SK-N-SH treated with all-trans-retinoic acid at 6 μM for 48 hours (cell line): ENCODE results near the gene FSIP1.

ENCODE experiments used
- ATAC-seq: fragments of 200-7000 bp; cut with Tn5 transposase; 3 replicates; pipeline ENCODE4 v1.9.1; 2020; ENCODE audit warnings: mild to moderate bottlenecking, moderate library complexity
- ARNTL ChIP-seq: fragments of 450-650 bp; formaldehyde crosslinking; IDR thresholded peaks from 2 replicates; pipeline ENCODE4 v1.5.0; 2020; ENCODE audit warnings: low read depth, mild to moderate bottlenecking, moderate library complexity, borderline replicate concordance
- BACH2 ChIP-seq: fragments of 250-450 bp; sonication (Bioruptor Pico); IDR thresholded peaks from 2 replicates; pipeline ENCODE4 v1.9.0; 2021; ENCODE audit warnings: mild to moderate bottlenecking, borderline replicate concordance
- CSDC2 ChIP-seq: fragments of 250-450 bp; sonication (Bioruptor Pico); IDR thresholded peaks from 2 replicates; pipeline ENCODE4 v1.5.0; 2020; ENCODE audit warnings: mild to moderate bottlenecking, moderate library complexity
- CSRNP3 ChIP-seq: fragments of 250-450 bp; sonication (Bioruptor Pico); IDR thresholded peaks from 2 replicates; pipeline ENCODE4 v1.5.1; 2021; ENCODE audit warnings: mild to moderate bottlenecking, moderate library complexity
- ESRRG ChIP-seq: fragments of 250-450 bp; sonication (Bioruptor Pico); IDR thresholded peaks from 2 replicates; pipeline ENCODE4 v1.6.1; 2021; ENCODE audit warnings: mild to moderate bottlenecking
- GLIS3 ChIP-seq: fragments of 250-450 bp; sonication (Bioruptor Pico); IDR thresholded peaks from 2 replicates; pipeline ENCODE4 v1.5.0; 2020; ENCODE audit warnings: mild to moderate bottlenecking, moderate library complexity
- ISL1 ChIP-seq: fragments of 250-450 bp; sonication (Bioruptor Pico); IDR thresholded peaks from 2 replicates; pipeline ENCODE4 v2.1.2; 2022; ENCODE audit warnings: mild to moderate bottlenecking, moderate library complexity
- OSR1 ChIP-seq: fragments of 250-450 bp; sonication (Bioruptor Pico); IDR thresholded peaks from 2 replicates; pipeline ENCODE4 v1.8.0; 2022; ENCODE audit warnings: moderate library complexity, mild to moderate bottlenecking, inconsistent platforms
- PATZ1 ChIP-seq: fragments of 250-450 bp; sonication (Bioruptor Pico); IDR thresholded peaks from 2 replicates; pipeline ENCODE4 v1.8.0; 2020; ENCODE audit warnings: mild to moderate bottlenecking, moderate library complexity, borderline replicate concordance
- PPARA ChIP-seq: fragments of 250-450 bp; sonication (Bioruptor Pico); IDR thresholded peaks from 2 replicates; pipeline ENCODE4 v1.5.0; 2020; ENCODE audit warnings: mild to moderate bottlenecking, borderline replicate concordance
- RARB ChIP-seq: fragments of 250-450 bp; sonication (Bioruptor Pico); IDR thresholded peaks from 2 replicates; pipeline ENCODE4 v1.8.0; 2021; ENCODE audit warnings: mild to moderate bottlenecking, moderate library complexity
- SNAI2 ChIP-seq: fragments of 250-450 bp; sonication (Bioruptor Pico); IDR thresholded peaks from 2 replicates; pipeline ENCODE4 v1.5.0; 2020; ENCODE audit warnings: mild to moderate bottlenecking, moderate library complexity
- TCF4 ChIP-seq: fragments of 250-450 bp; sonication (Bioruptor Pico); IDR thresholded peaks from 2 replicates; pipeline ENCODE4 v1.8.0; 2021; ENCODE audit warnings: mild to moderate bottlenecking, moderate library complexity, borderline replicate concordance
- TOX ChIP-seq: fragments of 250-450 bp; sonication (Bioruptor Pico); IDR thresholded peaks from 2 replicates; pipeline ENCODE4 v1.8.0; 2021; ENCODE audit warnings: mild to moderate bottlenecking, moderate library complexity, borderline replicate concordance
- ZC3H10 ChIP-seq: fragments of 250-450 bp; sonication (Bioruptor Pico); IDR thresholded peaks from 2 replicates; pipeline ENCODE4 v1.5.1; 2021; ENCODE audit warnings: mild to moderate bottlenecking, moderate library complexity
- ZFP3 ChIP-seq: fragments of 250-450 bp; sonication (Bioruptor Pico); IDR thresholded peaks from 2 replicates; pipeline ENCODE4 v1.5.0; 2020; ENCODE audit warnings: mild to moderate bottlenecking, moderate library complexity
- ZFP30 ChIP-seq: fragments of 450-650 bp; formaldehyde crosslinking; IDR thresholded peaks from 2 replicates; pipeline ENCODE4 v1.5.0; 2022; ENCODE audit warnings: mild to moderate bottlenecking, moderate library complexity
- ZNF565 ChIP-seq: fragments of 450-650 bp; formaldehyde crosslinking; conservative IDR thresholded peaks from 2 replicates; pipeline ENCODE4 v1.5.0; 2020; ENCODE audit warnings: low read depth, mild to moderate bottlenecking, moderate library complexity
- ZNF70 ChIP-seq: fragments of 450-650 bp; formaldehyde crosslinking; IDR thresholded peaks from 2 replicates; pipeline ENCODE4 v1.5.0; 2020; ENCODE audit warnings: mild to moderate bottlenecking, moderate library complexity
- ZNF8 ChIP-seq: fragments of 450-650 bp; formaldehyde crosslinking; IDR thresholded peaks from 2 replicates; pipeline ENCODE4 v1.5.0; 2020; ENCODE audit warnings: mild to moderate bottlenecking, moderate library complexity
- TF ChIP-seq, protein P1 (sequence below): fragments of 250-450 bp; sonication (Bioruptor Pico); IDR thresholded peaks from 2 replicates; pipeline ENCODE4 v1.5.0; 2020; ENCODE audit warnings: mild to moderate bottlenecking, moderate library complexity
- TF ChIP-seq, protein P2 (sequence below): fragments of 250-450 bp; sonication (Bioruptor Pico); IDR thresholded peaks from 2 replicates; pipeline ENCODE4 v1.8.0; 2021; ENCODE audit warnings: low read depth, mild to moderate bottlenecking, moderate library complexity, borderline replicate concordance

The FSIP1 gene

GRCh38 chr15:39638041-39638440 is 144.6 kb downstream of the FSIP1 start:
- TF ChIP-seq GLIS3 (CRISPR knock-in tag) (no peak), BACH2 (CRISPR knock-in tag) (no peak), CSRNP3 (no peak), ZNF565 (no peak), OSR1 (CRISPR knock-in tag) (no peak), ISL1 (no peak), TCF4 (CRISPR knock-in tag) (no peak), CSDC2 (no peak), ZNF8 (CRISPR knock-in tag) (no peak)
- TF ChIP-seq, protein P1, sequence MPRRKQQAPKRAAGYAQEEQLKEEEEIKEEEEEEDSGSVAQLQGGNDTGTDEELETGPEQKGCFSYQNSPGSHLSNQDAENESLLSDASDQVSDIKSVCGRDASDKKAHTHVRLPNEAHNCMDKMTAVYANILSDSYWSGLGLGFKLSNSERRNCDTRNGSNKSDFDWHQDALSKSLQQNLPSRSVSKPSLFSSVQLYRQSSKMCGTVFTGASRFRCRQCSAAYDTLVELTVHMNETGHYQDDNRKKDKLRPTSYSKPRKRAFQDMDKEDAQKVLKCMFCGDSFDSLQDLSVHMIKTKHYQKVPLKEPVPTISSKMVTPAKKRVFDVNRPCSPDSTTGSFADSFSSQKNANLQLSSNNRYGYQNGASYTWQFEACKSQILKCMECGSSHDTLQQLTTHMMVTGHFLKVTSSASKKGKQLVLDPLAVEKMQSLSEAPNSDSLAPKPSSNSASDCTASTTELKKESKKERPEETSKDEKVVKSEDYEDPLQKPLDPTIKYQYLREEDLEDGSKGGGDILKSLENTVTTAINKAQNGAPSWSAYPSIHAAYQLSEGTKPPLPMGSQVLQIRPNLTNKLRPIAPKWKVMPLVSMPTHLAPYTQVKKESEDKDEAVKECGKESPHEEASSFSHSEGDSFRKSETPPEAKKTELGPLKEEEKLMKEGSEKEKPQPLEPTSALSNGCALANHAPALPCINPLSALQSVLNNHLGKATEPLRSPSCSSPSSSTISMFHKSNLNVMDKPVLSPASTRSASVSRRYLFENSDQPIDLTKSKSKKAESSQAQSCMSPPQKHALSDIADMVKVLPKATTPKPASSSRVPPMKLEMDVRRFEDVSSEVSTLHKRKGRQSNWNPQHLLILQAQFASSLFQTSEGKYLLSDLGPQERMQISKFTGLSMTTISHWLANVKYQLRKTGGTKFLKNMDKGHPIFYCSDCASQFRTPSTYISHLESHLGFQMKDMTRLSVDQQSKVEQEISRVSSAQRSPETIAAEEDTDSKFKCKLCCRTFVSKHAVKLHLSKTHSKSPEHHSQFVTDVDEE (CRISPR knock-in tag) = no peak
- TF ChIP-seq, protein P2, sequence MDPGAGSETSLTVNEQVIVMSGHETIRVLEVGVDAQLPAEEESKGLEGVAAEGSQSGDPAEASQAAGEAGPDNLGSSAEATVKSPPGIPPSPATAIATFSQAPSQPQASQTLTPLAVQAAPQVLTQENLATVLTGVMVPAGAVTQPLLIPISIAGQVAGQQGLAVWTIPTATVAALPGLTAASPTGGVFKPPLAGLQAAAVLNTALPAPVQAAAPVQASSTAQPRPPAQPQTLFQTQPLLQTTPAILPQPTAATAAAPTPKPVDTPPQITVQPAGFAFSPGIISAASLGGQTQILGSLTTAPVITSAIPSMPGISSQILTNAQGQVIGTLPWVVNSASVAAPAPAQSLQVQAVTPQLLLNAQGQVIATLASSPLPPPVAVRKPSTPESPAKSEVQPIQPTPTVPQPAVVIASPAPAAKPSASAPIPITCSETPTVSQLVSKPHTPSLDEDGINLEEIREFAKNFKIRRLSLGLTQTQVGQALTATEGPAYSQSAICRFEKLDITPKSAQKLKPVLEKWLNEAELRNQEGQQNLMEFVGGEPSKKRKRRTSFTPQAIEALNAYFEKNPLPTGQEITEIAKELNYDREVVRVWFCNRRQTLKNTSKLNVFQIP (CRISPR knock-in tag) = no peak
- no peak for ATAC-seq

DNA sequence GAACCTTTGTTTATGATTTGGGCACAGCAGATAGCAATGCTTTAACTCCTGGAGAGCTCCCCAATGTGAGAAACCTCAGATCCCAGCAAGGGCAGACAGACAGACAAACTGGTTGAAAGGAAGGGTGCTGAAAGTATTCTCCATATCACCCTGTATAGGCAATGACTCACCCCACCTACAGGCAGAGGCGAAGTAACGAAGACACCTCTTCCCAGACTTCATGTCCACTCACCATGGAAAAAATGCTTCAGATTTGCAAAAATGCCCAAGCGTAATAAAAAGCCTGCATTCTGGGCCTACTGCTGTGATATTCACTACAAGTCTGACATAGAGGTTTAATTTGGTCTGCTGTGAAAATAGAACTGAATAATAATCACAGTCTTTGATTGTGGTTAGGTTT is 151.3 kb downstream of the FSIP1 start:
- ATAC-seq = no peak
- TF ChIP-seq, protein P1 (CRISPR knock-in tag) = no peak
- no peak for TF ChIP-seq GLIS3 (CRISPR knock-in tag)
- TF ChIP-seq CSRNP3 = no peak
- TF ChIP-seq ISL1 = no peak

DNA sequence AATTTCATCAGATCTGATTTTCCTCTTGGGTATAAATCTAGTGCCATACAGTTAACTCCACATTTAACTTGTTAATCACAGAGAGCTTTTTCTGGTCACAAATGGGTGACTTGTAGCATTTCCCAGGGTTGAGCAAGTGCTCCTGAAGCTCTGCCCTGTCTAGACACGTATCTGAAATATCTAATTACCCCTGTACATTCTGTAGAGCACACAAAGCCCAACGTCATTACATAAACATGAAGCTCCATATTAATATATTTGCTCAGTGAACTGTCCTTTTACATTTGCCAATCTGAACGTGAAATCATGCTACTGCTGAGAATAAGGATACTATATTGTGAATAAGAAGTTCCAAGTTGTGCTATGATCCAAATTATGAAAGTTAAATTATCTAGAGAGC is 152.7 kb downstream of the FSIP1 start:
- no peak for ATAC-seq
- TF ChIP-seq BACH2 (CRISPR knock-in tag) (no peak), ZNF70 (CRISPR knock-in tag) (no peak), ZNF565 (no peak), ARNTL (CRISPR knock-in tag) (no peak)

DNA sequence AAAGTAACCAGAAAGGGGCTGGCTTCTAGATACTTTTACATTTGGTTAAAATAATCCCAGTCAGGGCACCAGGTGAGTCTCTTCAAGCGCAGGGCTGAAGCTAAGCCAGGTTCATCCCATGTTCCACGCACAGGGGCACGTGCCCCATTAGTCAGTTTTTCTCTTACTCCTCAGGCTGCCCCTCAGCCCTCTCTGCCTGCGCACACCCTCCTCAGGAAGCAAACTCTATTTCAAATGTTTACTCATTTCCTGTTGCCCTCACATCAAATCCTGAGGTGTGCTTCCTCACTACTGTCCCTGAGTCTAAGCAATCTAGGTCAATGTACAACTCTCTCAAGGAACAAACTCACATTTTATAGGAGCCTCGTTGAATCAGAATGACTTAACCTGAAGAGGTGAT is 153.3 kb downstream of the FSIP1 start:
- ATAC-seq = no peak; the same call in 1 of the 3 replicates
- TF ChIP-seq BACH2 (CRISPR knock-in tag) (no peak), ZFP3 (CRISPR knock-in tag) (no peak), TCF4 (CRISPR knock-in tag) (no peak), ZFP30 (CRISPR knock-in tag) (no peak), RARB (no peak), ARNTL (CRISPR knock-in tag) (no peak), GLIS3 (CRISPR knock-in tag) (no peak), PPARA (CRISPR knock-in tag) (no peak), PATZ1 (CRISPR knock-in tag) (no peak), ESRRG (CRISPR knock-in tag) (no peak), CSDC2 (no peak), TOX (CRISPR knock-in tag) (no peak), SNAI2 (no peak), ZC3H10 (CRISPR knock-in tag) (no peak)
- TF ChIP-seq, protein P2 (CRISPR knock-in tag) = no peak
